ENCODE data around the gene SMARCA2.

DNA sequence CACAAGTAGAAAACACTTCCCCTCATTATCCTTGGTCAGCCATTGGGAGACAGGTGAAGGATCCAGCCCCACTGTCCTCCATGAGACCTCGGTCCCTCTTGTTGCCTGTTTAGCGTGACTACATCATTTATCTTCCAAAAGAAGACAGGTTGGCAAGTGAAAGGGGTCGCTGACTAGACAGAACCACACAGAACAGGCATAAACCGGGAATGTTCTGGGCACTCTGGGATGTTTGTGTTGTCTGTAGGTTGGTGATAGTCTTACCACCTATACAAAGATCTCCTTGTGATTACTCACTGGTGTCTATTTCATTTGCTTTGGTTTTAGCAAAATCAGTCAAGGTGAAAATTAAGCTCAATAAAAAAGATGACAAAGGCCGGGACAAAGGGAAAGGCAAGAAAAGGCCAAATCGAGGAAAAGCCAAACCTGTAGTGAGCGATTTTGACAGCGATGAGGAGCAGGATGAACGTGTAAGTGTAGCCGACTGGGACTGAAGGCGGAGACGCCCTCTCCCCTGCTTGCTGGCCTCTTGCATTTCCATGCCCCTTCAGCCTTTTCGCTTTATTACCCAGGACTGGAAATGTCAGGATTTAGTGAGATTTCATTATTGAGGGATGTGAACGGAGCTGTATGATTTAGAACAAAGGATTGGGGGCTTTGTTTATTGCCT lies 175.9 kb downstream of the SMARCA2 start:
- TF ChIP-seq, protein P1, sequence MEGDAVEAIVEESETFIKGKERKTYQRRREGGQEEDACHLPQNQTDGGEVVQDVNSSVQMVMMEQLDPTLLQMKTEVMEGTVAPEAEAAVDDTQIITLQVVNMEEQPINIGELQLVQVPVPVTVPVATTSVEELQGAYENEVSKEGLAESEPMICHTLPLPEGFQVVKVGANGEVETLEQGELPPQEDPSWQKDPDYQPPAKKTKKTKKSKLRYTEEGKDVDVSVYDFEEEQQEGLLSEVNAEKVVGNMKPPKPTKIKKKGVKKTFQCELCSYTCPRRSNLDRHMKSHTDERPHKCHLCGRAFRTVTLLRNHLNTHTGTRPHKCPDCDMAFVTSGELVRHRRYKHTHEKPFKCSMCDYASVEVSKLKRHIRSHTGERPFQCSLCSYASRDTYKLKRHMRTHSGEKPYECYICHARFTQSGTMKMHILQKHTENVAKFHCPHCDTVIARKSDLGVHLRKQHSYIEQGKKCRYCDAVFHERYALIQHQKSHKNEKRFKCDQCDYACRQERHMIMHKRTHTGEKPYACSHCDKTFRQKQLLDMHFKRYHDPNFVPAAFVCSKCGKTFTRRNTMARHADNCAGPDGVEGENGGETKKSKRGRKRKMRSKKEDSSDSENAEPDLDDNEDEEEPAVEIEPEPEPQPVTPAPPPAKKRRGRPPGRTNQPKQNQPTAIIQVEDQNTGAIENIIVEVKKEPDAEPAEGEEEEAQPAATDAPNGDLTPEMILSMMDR (IDR thresholded peaks at IDR 0.05) = no peak
- no peak for TF ChIP-seq POLR2A (IDR thresholded peaks at IDR 0.05)

All from thyroid gland (tissue), 4 donors.